NCI-H1092 treated with DMSO at 0.1 percent for 48 hours (cell line): ENCODE measurements around the gene SAFB.

Experiments
- DNase-seq: peaks from one replicate; lab custom pipeline; 2025; lab: John Stamatoyannopoulos, UW

SAFB gene

DNA sequence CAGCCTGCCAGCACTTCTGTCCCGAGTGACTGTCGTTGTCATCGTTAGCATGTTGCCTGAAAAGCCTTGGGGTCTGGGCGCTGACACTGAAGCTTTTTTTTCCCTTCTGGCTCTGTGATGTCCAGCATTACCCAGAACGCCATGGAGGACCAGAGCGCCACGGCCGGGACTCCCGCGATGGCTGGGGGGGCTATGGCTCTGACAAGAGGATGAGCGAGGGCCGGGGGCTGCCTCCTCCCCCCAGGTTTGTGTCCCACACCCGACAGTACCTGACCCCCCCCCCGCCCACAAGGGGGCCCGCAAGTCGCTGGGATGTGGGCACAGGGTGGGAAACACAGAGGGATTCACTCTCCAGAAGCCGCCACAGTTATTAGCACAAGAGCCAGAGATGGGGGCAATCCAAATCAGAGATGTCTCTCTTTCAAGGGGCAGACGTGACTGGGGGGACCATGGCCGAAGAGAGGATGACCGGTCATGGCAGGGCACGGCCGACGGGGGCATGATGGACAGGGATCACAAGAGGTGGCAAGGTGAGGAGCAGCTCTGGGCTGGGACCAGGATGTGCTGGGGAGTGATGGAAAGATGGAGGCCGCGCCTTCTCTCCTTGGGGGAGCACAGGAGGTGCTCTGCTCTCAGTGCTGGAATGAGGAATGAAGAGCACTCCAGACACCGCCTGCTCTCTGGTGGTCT lies 44.2 kb downstream of the SAFB start:
- no peak for DNase-seq

DNA sequence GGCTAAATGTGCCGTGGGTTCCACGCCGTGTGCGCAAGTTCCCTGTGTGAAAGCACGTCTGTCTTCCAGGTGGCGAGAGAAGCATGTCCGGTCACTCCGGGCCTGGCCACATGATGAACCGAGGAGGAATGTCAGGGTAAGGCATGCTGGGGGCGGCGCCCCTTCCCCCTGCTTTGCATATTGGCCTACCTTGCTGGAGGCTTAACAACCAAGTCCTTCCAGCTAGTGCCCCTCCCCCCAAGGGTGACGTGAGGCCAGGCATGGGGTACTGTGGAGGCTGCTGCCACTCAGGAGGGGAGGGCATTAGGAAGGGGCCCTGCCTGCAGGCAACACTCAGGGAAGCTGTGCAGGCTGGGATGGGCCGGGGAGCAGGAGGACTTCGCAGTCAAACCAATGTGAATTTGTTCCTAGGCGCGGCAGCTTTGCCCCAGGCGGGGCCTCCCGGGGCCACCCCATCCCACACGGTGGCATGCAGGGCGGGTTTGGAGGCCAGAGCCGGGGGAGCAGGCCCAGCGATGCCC lies 44.9 kb downstream of the SAFB start:
- no peak for DNase-seq

DNA sequence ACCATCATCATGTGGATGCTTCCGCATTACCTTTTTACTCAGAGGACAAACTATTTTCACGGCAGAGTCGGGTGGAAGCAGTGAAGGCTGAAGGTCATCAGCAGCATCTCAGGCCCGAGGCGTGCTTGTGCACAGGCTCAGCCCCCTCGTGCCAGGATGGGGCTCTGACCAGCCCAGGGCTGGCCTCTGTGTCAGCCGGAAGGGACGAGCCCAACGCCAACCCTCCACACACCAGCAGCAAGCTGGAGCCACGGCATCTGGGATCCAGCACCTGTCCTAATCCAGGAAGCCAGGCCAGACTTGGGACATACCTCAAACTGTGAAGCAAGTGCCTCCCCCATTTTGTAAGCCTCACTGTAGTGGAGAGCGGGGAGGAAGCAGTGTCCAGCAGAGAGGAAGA lies 46.3 kb downstream of the SAFB start:
- no peak for DNase-seq

DNA sequence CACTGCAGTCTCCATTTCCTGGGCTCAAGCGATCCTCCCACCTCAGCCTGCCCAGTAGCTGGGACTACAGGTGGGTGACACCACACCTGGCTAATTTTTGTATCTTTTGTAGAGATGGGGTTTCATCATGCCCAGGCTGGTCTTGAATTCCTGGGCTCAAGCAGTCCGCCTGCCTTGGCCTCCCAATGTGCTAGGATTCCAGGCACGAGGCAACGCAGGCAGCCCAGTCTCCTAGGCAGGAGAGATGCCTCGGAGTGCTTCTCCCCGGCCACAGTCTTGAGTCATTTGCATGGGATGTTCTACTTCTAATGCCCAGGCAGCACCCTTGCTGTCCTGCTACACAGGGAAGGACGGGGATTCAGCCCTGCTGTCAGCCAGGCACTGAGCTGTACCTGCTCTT lies 48.7 kb downstream of the SAFB start:
- DNase-seq: no peak

DNA sequence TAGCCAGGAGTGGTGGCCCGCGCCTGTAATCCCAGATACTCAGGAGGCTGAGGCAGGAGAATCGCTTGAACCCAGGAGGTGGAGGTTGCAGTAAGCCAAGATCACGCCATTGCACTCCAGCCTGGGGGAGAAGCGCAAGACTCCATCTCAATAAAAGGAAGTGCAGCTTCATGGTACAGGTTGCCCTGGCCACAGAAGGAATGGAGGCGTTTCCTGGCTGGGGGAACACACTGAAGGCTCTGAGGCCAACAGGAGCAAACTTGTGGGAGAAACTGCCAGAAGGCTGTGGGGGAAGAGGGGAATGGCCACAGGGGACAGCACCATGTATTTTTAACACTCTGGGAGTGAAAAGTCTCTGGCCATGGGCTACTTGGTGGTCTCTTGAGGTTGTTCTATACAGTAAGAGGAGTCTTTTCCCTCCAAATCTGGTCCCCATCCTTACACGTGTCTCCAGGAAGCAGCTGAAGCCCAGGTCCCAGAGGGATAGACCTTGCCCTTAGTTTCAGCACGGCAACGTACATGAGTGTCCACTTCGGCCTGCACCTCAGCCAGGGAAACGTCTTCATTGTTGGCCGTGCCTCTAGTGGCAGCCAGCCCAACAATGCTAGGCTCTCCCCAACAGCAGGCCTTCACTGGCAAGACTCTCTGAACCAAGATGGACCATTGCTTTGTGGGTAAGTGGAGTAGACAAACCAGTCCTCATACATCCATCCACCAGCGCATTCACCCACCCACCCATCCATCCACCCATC lies 50.0 kb downstream of the SAFB start:
- DNase-seq: no peak

GRCh38 chr19:5673752-5674151 lies 50.9 kb downstream of the SAFB start:
- no peak for DNase-seq

DNA sequence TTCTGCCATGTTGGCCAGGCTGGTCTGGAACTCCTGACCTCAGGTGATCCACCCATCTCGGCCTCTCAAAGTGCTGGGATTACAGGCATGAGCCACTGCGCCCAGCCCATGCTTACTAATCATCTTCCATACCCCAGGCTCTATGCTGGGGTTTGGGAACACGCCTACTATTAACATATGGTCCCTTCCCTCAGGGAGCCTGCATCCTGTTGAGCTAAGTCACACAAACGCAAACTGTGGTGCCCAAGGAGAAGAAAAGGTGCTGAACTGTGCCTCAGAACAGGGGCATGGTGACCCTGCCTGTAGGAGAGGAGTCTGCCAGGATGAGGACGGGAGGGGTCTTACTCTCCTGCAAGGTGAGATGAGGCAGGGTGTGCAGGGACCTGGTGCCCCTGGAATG lies 51.8 kb downstream of the SAFB start:
- no peak for DNase-seq

DNA sequence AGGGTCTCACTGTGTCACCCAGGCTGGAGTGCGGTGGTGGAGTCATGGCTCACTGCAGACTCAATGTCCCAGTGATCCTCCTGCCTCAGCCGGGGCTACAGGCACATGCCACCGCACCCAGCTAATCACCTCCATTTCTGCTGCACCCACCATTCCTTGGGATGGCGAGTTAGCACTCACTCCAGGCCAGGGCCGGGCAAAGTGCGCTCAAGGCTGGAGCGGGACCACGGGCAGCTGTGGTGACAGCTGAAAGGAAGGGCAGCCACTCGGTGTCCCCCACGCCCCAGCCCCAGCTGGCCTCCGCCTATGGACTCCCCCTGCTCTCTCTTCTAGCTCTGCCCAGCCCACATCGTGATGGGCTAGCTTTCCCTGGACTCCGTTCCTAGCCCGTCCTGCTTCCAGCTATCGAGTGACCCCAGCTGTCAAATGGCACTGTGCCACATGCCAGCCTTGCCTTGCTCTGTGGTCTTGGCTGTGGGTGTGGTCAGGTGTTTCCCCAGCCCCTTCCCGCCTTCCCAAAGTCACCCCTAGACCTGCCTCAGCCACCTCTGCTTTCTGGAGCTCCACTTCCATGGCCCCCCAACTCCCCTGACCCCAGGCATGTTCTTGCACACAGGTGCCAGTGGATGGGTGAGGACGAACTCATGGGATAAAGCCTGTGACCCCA lies 53.4 kb downstream of the SAFB start:
- no peak for DNase-seq

DNA sequence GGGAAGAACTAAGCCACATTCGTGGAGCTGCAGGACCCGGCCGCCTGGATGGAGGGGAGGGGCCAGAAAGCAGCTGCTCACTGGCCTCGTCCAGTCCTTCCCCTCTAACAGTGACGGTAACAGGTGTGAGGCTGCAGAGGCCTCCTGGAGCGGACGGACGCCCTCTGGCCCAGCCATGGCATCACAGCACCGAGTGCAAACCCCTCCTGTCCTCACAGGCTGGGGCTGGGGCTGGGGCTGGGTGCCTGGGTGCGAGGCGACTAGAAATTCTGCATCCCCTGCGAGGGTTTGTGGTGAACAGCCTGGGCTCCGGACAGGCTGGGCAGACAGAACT lies 53.9 kb downstream of the SAFB start:
- DNase-seq: no peak

GRCh38 chr19:5677136-5677535 lies 54.3 kb downstream of the SAFB start:
- DNase-seq: no peak

DNA sequence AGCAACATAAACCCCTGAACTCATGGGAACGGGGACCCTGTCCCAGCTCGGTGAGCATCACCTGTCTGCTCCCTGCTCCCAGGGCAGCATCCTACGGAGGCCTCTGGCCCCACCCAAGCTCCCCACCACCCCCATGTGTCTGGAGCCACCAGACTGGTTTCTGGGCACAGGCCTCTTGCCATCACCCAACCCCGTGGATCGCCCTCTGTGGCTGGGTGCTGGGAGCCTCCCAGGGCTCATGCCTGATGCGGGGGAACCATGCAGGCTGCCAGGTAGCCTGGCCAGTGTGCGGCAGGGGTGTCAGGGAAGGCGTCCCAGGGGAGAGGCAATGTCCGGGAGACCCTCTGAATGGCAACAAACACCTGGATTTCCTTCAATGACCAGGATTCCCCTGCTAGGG lies 54.7 kb downstream of the SAFB start:
- DNase-seq: no peak

GRCh38 chr19:5678071-5678718 lies 55.3 kb downstream of the SAFB start:
- no peak for DNase-seq

GRCh38 chr19:5679289-5680083 lies 56.6 kb downstream of the SAFB start:
- DNase-seq: no peak

DNA sequence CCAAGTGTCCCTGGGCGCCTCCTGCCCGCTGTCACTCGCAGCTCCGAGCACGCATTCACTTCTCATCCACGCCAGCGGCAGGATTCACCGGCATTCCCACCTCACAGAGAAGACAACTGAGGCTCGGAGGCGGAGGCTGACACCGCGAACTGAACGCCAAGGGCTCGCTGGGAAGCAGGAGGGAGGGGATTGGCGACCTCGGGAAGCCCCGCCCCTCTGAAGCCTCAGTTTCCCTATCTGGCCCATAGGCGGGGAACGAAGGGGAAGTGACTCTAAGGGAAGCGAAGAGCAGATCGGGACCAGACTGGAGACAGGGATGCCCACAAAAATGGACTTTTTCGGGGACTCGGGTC lies 57.2 kb downstream of the SAFB start:
- DNase-seq: no peak

DNA sequence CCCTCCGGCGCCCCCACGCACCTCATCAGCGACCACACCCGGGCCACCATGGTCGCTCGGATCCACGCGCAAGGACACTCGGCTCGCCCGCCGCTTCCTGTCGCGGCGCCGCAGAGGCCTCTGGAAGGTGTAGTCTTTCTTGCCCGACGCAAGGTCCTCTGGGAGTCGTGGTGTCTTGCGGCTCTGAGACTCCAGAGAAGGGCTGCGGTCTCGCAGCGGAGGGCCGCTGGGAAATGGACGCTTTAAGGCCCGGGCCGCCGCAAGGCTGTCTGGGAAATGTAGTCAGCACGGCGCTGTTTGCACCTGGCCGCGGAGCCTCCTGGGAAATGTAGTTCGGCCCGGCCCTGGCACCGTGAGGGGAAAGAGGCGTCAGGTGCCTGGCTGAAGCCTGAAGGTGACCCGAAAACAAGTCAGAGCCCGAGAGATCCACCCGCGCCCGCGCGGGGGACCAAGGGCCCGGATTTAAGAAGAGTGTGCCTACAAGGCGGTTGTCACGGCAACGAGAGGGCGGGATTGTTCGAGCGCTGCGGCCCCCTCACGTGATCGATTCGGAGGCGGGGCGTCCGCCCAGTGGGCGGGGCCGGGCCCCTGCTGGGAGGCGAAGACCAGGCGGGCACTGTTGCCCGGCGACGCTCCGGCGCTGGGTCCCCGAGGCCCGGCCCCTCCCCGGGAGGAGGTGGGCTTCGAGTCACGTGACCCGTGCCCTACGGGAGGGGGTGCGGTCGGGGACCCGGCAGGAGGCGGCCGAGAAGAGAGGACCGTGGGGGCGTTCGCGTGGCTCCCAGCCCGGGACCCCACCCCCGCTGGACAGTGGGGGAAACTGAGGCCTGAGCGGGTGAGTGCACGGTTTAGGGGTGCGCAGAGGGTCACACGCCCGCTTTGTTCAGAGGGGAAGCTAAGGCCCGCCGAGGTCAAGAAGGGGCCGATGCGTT lies 57.8 kb downstream of the SAFB start, which contains the start of the genes HSD11B1L and MICOS13:
HSD11B1L (plus strand) TSS at position 591 of the 932 bp plus-strand sequence. CDS start 3,806 bp downstream, outside the sequence.
MICOS13 (minus strand) TSS at position 80 of the 932 bp plus-strand sequence; CDS start at position 50, 30 bp downstream.
- DNase-seq: peak; percentile 98

DNA sequence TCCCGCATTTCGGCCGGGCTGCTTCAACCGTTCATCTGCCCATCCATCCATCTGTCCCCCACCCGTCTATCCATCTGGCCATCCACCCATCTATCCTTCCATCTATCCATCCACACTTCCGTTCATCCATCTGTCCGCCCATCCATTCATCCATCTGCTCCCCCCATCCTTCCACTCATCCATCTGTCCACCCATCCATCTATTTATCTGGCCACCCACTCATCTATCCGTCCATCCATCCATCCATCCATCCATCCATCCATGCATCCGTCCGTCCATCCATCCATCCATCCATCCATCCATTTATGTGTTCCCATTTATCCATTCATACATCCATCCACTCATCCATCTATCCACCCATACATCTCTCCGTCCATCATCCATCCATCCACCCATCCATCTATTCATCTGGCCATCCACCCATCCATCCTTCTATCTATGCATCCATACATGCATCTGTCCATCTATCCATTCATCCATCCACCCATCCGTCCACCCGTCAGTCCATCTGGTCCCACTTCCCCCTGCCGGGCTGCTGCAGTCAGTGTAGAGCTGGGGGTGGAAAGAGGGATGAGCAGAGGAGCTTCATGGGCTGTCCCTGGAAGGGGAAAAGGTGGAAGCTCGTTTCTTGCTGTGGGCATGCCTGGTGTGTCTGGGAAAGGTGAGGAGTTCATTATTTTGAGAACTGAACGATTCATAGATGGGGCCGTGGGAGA lies 58.7 kb downstream of the SAFB start:
- DNase-seq: no peak

- DNase-seq: no peak
Observed at GRCh38 chr19:5682107-5682482, 59.2 kb downstream of the SAFB start.

DNA sequence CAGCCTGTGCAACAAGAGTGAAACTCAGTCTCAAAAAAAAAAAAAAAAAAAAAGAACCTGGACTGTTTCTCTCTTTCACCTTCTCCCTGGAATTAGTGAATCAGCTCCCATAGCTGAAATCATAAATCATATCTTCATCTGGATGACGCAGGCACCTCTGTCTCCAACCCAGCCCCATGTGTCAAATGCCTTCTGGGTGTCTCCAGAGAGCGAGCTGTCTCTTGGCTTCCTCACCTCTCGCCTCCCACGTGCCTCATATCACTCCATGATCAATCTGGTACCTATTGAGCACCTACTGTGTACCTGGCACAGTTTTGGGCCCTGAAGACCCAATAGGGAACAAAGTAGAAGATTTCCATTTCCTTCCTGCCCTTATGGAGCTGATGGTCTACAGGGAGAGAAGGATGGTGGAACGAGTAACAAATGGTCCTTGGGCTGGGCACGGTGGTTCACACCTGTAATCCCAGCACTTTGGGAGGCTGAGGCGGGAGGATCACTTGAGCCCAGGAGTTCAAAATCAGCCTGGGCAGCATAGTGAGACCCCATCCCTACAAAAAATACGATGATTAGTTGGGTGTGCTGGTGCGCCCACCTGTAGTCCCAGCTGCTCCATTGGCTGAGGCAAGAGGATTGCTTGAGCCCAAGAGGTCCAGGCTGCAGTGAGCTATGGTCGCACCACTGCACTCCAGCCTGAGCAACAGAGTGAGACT lies 60.4 kb downstream of the SAFB start:
- DNase-seq: no peak
